CD4-positive, alpha-beta T cell treated with Interleukin-12 subunit alpha and Interleukin-12 subunit beta, for 1 hour (primary cell): ENCODE results near the gene SMAD9.

Experiments
- DNase-seq: peaks from one replicate; pipeline ENCODE4 v3.0.0-alpha.2; 2020

The SMAD9 gene

GRCh38 chr13:36862002-36862685 is 57.9 kb downstream of the SMAD9 start:
- no peak for DNase-seq

- DNase-seq, result no peak
Measured at GRCh38 chr13:36859259-36859658, 60.8 kb downstream of the SMAD9 start.

- peak; percentile 5 for DNase-seq
Measured at GRCh38 chr13:36858290-36858689, 61.7 kb downstream of the SMAD9 start.

- no peak for DNase-seq
Measured at GRCh38 chr13:36857253-36857652, 62.8 kb downstream of the SMAD9 start.

GRCh38 chr13:36850790-36851438 is 69.1 kb downstream of the SMAD9 start:
- no peak for DNase-seq

GRCh38 chr13:36848199-36848982 is 71.6 kb downstream of the SMAD9 start:
- no peak for DNase-seq

- DNase-seq, result no peak
Measured at GRCh38 chr13:36847606-36848005, 72.4 kb downstream of the SMAD9 start.

GRCh38 chr13:36841391-36841790 is 78.6 kb downstream of the SMAD9 start:
- DNase-seq, result no peak

GRCh38 chr13:36840718-36841250 is 79.3 kb downstream of the SMAD9 start:
- DNase-seq, result no peak

GRCh38 chr13:36839981-36840380 is 80.1 kb downstream of the SMAD9 start:
- DNase-seq, result no peak

GRCh38 chr13:36839281-36839680 is 80.8 kb downstream of the SMAD9 start:
- DNase-seq, result no peak

- no peak for DNase-seq
Measured at GRCh38 chr13:36837354-36838092, 82.5 kb downstream of the SMAD9 start.

GRCh38 chr13:36834299-36834698 is 85.7 kb downstream of the SMAD9 start:
- DNase-seq, result no peak

- DNase-seq, result no peak
Measured at GRCh38 chr13:36831291-36831690, 88.7 kb downstream of the SMAD9 start.

GRCh38 chr13:36829753-36830152 is 90.3 kb downstream of the SMAD9 start:
- DNase-seq, result no peak

- no peak for DNase-seq
Measured at GRCh38 chr13:36822785-36823184, 97.3 kb downstream of the SMAD9 start.

- no peak for DNase-seq
Measured at GRCh38 chr13:36820222-36820621, 99.8 kb downstream of the SMAD9 start.

GRCh38 chr13:36819739-36820090 is 100.3 kb downstream of the SMAD9 start:
- peak; percentile 34 for DNase-seq

GRCh38 chr13:36818804-36819738 is 101.0 kb downstream of the SMAD9 start, which contains the start of gene RFXAP:
RFXAP (plus strand) TSS chr13:36819222; CDS start chr13:36819358, 136 bp downstream.
- peak; percentile 92 for DNase-seq

GRCh38 chr13:36817996-36818803 is 101.8 kb downstream of the SMAD9 start:
- DNase-seq, result no peak

GRCh38 chr13:36815062-36815461 is 105.0 kb downstream of the SMAD9 start:
- peak; percentile 31 for DNase-seq
